ENCODE measurements around the gene BTN2A1. TPM values are rescaled to one million over a fixed set of nuclear protein-coding genes. Genes with fewer than 3 reads are reported as not detected.
A peak's percentile ranks its signal among the peaks of the same experiment; 100 is the strongest.

BTN2A1 gene
- total and polyA plus RNA-seq, 10 of the 15 experiments (the other 5 are each of a cell fraction or from before 2014, with no cell fraction given), result 8.2 to 28.0 (median 15.8) TPM

GRCh38 chr6:26464014-26464413, 6.3 kb downstream of the BTN2A1 start:
- Histone ChIP-seq H3K9ac (ENCODE audit: control insufficient read depth, insufficient read depth, low read length) (no peak overlapping the region), H3K4me2 (ENCODE audit: control insufficient read depth, insufficient read depth) (no peak overlapping the region), H4K20me1 (ENCODE audit: control insufficient read depth, insufficient read depth) (no peaks in the 10 kb centered on the region), H3K36me3 (ENCODE audit: control insufficient read depth in 2 of 2, insufficient read depth in 2 of 2, low read length in 1 of 2) (peaks cover 16 to 35% of the 10 kb centered on the region in 2 experiments), H3K4me3 (no peak overlapping the region; the same call in 1 of the 2 replicates), H3K27ac (ENCODE audit: control insufficient read depth, insufficient read depth) (peak overlapping the region; percentile 52), H3K27me3 (replicated peaks in 1 of 2; ENCODE audit: control insufficient read depth in 2 of 2, insufficient read depth in 2 of 2, low read length in 1 of 2) (no peaks in the 10 kb centered on the region), H3K79me2 (ENCODE audit: control insufficient read depth, insufficient read depth, low read length) (peaks cover 25% of the 10 kb centered on the region), H3K4me1 (ENCODE audit: control insufficient read depth, insufficient read depth, low read length) (peaks cover 22% of the 10 kb centered on the region), H3K9me3 (replicated peaks; ENCODE audit: control insufficient read depth, insufficient read depth, low read length) (no peaks in the 10 kb centered on the region), H2AFZ (ENCODE audit: control insufficient read depth, low read depth, low read length) (no peak overlapping the region)
- DNase-seq (ENCODE audit: low read depth, low spot score), result no peak
- POLR2A ChIA-PET, result interaction anchor here (1.0 to 2.9 kb wide), 5 partner anchors 8 to 69 kb away, joined by 3 to 12 read pairs (median 4); no protein-coding TSS in a partner anchor
- TF ChIP-seq RELA (IDR thresholded peaks at IDR 0.05; ENCODE audit: borderline replicate concordance, partially characterized antibody) (peak; percentile 68), RELB (IDR thresholded peaks at IDR 0.05; ENCODE audit: low read depth) (peak; percentile 56; the same call in 1 of the 2 replicates), ZNF687 (IDR thresholded peaks at IDR 0.05) (0 out of 2 replicates have a peak, but pooled peaks have one; percentile 10), YY1 (IDR thresholded peaks at IDR 0.05; ENCODE audit: low read depth, low read length) (no peak)
- peak; percentile 67 for ATAC-seq
- CTCF ChIA-PET, result interaction anchor here (0.5 to 0.9 kb wide), 2 partner anchors 81 to 105 kb away, joined by 3 read pairs; partner anchors contain the start of gene BTN2A2
- in situ Hi-C loops (cut with MboI) (no loop called here), intact Hi-C loops (cut with micrococcal nuclease; ENCODE audit: unreplicated experiment) (no loop called here)
- SMC1A ChIA-PET (ENCODE audit: uncharacterized antibody, unreplicated experiment), result interaction anchor here (0.9 to 1.9 kb wide), 4 partner anchors 8 to 18 kb away, joined by 3 to 21 read pairs (median 6); no protein-coding TSS in a partner anchor
- BruUV-seq (replicated peaks), result no TSS peak
- RAD21 ChIA-PET (ENCODE audit: unreplicated experiment), result interaction anchor here (0.9 kb wide), 1 partner anchor 60 kb away, joined by 3 read pairs; no protein-coding TSS in a partner anchor
- no peak for FAIRE-seq
- 45% methylated on average over 4 of the region's 4 CpGs for whole genome bisulfite sequencing (ENCODE audit: insufficient coverage, insufficient replicate concordance, low lambda C conversion rate, missing lambda C conversion rate)

All from GM12878 (cell line).